Body of pancreas (tissue), 4 donors: ENCODE measurements around the gene NUBPL.

Source experiments
- POLR2A ChIP-seq, 3 donors: fragments of 450-650 bp; IDR thresholded peaks; one replicate each; pipeline ENCODE4 v1.6.1; 2016; ENCODE audit warnings: antibody characterized with exemption in 3 of 3, mild to moderate bottlenecking in 2 of 3
- TF ChIP-seq, protein P1 (sequence below), 7 experiments: fragments of 450-650 bp in 4 of 7; fragments of 200-600 bp in 3 of 7; sonication (generic) in 3 of 7; IDR thresholded peaks; one replicate each; pipeline ENCODE4 v1.5.1; 2016 to 2019; ENCODE audit warnings: antibody characterized with exemption in 7 of 7

DNA sequence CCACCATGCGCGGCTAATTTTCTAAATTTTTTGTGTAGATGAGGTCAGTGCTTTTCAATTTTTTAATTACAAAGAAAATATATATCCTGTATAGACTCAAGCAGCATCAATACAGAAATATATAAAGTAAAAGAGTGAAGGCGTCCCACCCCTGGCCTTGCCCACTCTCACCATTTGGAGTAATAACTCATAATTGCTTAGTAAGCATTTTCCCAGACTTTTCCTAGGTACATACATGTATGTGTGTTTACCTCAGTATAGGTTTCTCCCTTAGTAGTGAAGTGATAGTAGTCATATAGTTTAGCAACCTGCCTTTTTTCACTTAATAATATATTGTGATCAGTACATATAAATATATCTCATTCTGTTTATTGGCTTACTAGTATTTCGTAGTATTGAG, 200.1 kb downstream of the NUBPL start:
- TF ChIP-seq, protein P1, sequence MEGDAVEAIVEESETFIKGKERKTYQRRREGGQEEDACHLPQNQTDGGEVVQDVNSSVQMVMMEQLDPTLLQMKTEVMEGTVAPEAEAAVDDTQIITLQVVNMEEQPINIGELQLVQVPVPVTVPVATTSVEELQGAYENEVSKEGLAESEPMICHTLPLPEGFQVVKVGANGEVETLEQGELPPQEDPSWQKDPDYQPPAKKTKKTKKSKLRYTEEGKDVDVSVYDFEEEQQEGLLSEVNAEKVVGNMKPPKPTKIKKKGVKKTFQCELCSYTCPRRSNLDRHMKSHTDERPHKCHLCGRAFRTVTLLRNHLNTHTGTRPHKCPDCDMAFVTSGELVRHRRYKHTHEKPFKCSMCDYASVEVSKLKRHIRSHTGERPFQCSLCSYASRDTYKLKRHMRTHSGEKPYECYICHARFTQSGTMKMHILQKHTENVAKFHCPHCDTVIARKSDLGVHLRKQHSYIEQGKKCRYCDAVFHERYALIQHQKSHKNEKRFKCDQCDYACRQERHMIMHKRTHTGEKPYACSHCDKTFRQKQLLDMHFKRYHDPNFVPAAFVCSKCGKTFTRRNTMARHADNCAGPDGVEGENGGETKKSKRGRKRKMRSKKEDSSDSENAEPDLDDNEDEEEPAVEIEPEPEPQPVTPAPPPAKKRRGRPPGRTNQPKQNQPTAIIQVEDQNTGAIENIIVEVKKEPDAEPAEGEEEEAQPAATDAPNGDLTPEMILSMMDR (IDR thresholded peaks at IDR 0.05): no peak
- TF ChIP-seq POLR2A (IDR thresholded peaks at IDR 0.05): no peak
